H9 (cell line): ENCODE measurements around the gene LRRC55. TPM values are rescaled to one million over a fixed set of nuclear protein-coding genes. Genes with fewer than 3 reads are reported as not detected.

Experiments
- DNase-seq: peaks from one replicate; pipeline ENCODE4 v3.0.0-alpha.2; 2017
- H2AFZ ChIP-seq: one replicate; pipeline ENCODE4 v1.6.1; 2013; ENCODE audit warnings: mild to moderate bottlenecking, low read length, control low read depth, moderate library complexity
- H2AK5ac ChIP-seq: 2 replicates; pipeline ENCODE4 v1.6.1; 2013; ENCODE audit warnings: low read length, control low read depth, mixed read lengths; ENCODE audit not compliant: insufficient read length
- H2BK120ac ChIP-seq: one replicate; pipeline ENCODE4 v1.6.1; 2013; ENCODE audit warnings: low read depth, mild to moderate bottlenecking, low read length, control low read depth, inconsistent platforms; ENCODE audit not compliant: poor library complexity, severe bottlenecking
- H2BK12ac ChIP-seq: 2 replicates; pipeline ENCODE4 v1.6.1; 2013; ENCODE audit warnings: low read length, control low read depth, mixed read lengths, low read depth; ENCODE audit not compliant: insufficient read length
- H2BK15ac ChIP-seq: 2 replicates; pipeline ENCODE4 v1.6.1; 2013; ENCODE audit warnings: low read depth, low read length, control low read depth
- H2BK20ac ChIP-seq: one replicate; pipeline ENCODE4 v1.6.1; 2013; ENCODE audit warnings: low read depth, mild to moderate bottlenecking, low read length, control low read depth, inconsistent platforms; ENCODE audit not compliant: poor library complexity, severe bottlenecking
- H2BK5ac ChIP-seq: 2 replicates; pipeline ENCODE4 v1.6.1; 2013; ENCODE audit warnings: low read length, control low read depth, mixed read lengths; ENCODE audit not compliant: insufficient read length
- H3K14ac ChIP-seq: 2 replicates; pipeline ENCODE4 v1.6.1; 2013; ENCODE audit warnings: low read length, control low read depth; ENCODE audit not compliant: insufficient read depth
- H3K18ac ChIP-seq: 2 replicates; pipeline ENCODE4 v1.6.1; 2013; ENCODE audit warnings: low read depth, mild to moderate bottlenecking, mixed read lengths, low read length, control low read depth; ENCODE audit not compliant: insufficient read length
- H3K23ac ChIP-seq: 2 replicates; pipeline ENCODE4 v1.6.1; 2013; ENCODE audit warnings: low read length, control low read depth, mixed read lengths, low read depth; ENCODE audit not compliant: insufficient read length
- H3K23me2 ChIP-seq: 2 replicates; pipeline ENCODE4 v1.6.1; 2013; ENCODE audit warnings: low read depth, mild to moderate bottlenecking, mixed read lengths, low read length, control low read depth; ENCODE audit not compliant: insufficient read length, poor library complexity, severe bottlenecking
- H3K27ac ChIP-seq: 2 replicates; pipeline ENCODE4 v1.5.1; 2013; ENCODE audit warnings: low read length, control low read depth, mixed read lengths, low read depth; ENCODE audit not compliant: insufficient read length
- H3K27me3 ChIP-seq: 2 replicates; pipeline ENCODE4 v1.6.1; 2013; ENCODE audit warnings: low read length, control low read depth, inconsistent platforms; ENCODE audit not compliant: insufficient read depth
- H3K4ac ChIP-seq: 2 replicates; pipeline ENCODE4 v1.6.1; 2013; ENCODE audit warnings: low read depth, mild to moderate bottlenecking, control low read depth, inconsistent platforms, low read length, moderate library complexity
- H3K4me1 ChIP-seq: 2 replicates; pipeline ENCODE4 v1.6.1; 2013; ENCODE audit warnings: low read length, control low read depth, inconsistent platforms; ENCODE audit not compliant: insufficient read depth
- H3K4me2 ChIP-seq: 2 replicates; pipeline ENCODE4 v1.6.1; 2013; ENCODE audit warnings: low read length, control low read depth, mixed read lengths; ENCODE audit not compliant: insufficient read length, insufficient read depth
- H3K56ac ChIP-seq: 2 replicates; pipeline ENCODE4 v1.6.1; 2013; ENCODE audit warnings: low read depth, mild to moderate bottlenecking, mixed read lengths, low read length, control low read depth; ENCODE audit not compliant: insufficient read length
- H3K79me1 ChIP-seq: 2 replicates; pipeline ENCODE4 v1.6.1; 2013; ENCODE audit warnings: low read depth, mild to moderate bottlenecking, moderate library complexity, low read length, control low read depth, inconsistent platforms; ENCODE audit not compliant: insufficient read depth, poor library complexity, severe bottlenecking
- H3K79me2 ChIP-seq: 2 replicates; pipeline ENCODE4 v1.6.1; 2013; ENCODE audit warnings: low read length, control low read depth, inconsistent platforms; ENCODE audit not compliant: insufficient read depth
- H3K9ac ChIP-seq: 2 replicates; pipeline ENCODE4 v1.6.1; 2013; ENCODE audit warnings: low read length, control low read depth, mixed read lengths; ENCODE audit not compliant: insufficient read length; ENCODE audit errors: extremely low read depth
- H3K9me3 ChIP-seq: one replicate; pipeline ENCODE4 v1.6.1; 2013; ENCODE audit warnings: low read depth, low read length, inconsistent platforms; ENCODE audit not compliant: control insufficient read depth
- H3T11ph ChIP-seq: one replicate; pipeline ENCODE4 v1.6.1; 2013; ENCODE audit warnings: mild to moderate bottlenecking, low read length, control low read depth, inconsistent platforms
- H4K20me1 ChIP-seq: one replicate; pipeline ENCODE4 v1.6.1; 2013; ENCODE audit not compliant: control insufficient read depth, insufficient read length, insufficient read depth
- H4K5ac ChIP-seq: 2 replicates; pipeline ENCODE4 v1.6.1; 2013; ENCODE audit warnings: low read depth, mild to moderate bottlenecking, mixed read lengths, low read length, control low read depth; ENCODE audit not compliant: insufficient read length
- H4K8ac ChIP-seq: replicated peaks from 2 replicates; pipeline ENCODE4 v1.6.1; 2013; ENCODE audit warnings: low read length, control low read depth, mixed read lengths, low read depth; ENCODE audit not compliant: insufficient read length
- H4K91ac ChIP-seq: 2 replicates; pipeline ENCODE4 v1.6.1; 2013; ENCODE audit warnings: low read depth, mild to moderate bottlenecking, moderate library complexity, mixed read lengths, low read length, control low read depth; ENCODE audit not compliant: insufficient read length
- H3K27ac Mint-ChIP-seq, 3 experiments: 2 replicates in 2 of 3; 3 replicates in 1 of 3; pipeline ENCODE4 v1.8.0; 2020 to 2021; ENCODE audit warnings: mixed read lengths in 3 of 3, mild to moderate bottlenecking in 1 of 3, moderate library complexity in 1 of 3
- H3K27me3 Mint-ChIP-seq: 2 replicates; pipeline ENCODE4 v1.8.0; 2021; ENCODE audit warnings: low read depth, mild to moderate bottlenecking, moderate library complexity, mixed read lengths
- H3K36me3 Mint-ChIP-seq, 3 experiments: 2 replicates in 2 of 3; 3 replicates in 1 of 3; pipeline ENCODE4 v1.8.0; 2020 to 2021; ENCODE audit warnings: low read depth in 3 of 3, mixed read lengths in 3 of 3; ENCODE audit not compliant: insufficient read depth in 1 of 3
- H3K4me1 Mint-ChIP-seq, 2 experiments: 2 replicates each; pipeline ENCODE4 v1.8.0; 2020; ENCODE audit warnings: mixed read lengths in 2 of 2
- H3K4me3 Mint-ChIP-seq, 2 experiments: 2 replicates in 1 of 2; 3 replicates in 1 of 2; pipeline ENCODE4 v1.8.0; 2020 to 2021; ENCODE audit warnings: mild to moderate bottlenecking in 2 of 2, mixed read lengths in 2 of 2, moderate library complexity in 1 of 2
- H3K9me3 Mint-ChIP-seq, 2 experiments: 2 replicates in 1 of 2; 3 replicates in 1 of 2; pipeline ENCODE4 v1.8.0; 2020; ENCODE audit warnings: mild to moderate bottlenecking in 2 of 2, mixed read lengths in 2 of 2, moderate library complexity in 1 of 2
- CTCF ChIP-seq: fragments of 200-600 bp; sonication (generic); conservative IDR thresholded peaks from 3 replicates; pipeline ENCODE4 v1.8.0; 2021; ENCODE audit warnings: antibody characterized with exemption, mild to moderate bottlenecking
- WGBS: extraction: QIAGEN DNeasy Blood & Tissue Kit; methylation state at CpG from one replicate; pipeline ENCODE4 v1.1.7; 2013; ENCODE audit warnings: missing lambda C conversion rate, low lambda C conversion rate, mixed read lengths; ENCODE audit not compliant: insufficient read length; ENCODE audit errors: extremely low coverage; 5-methylcytosine and 5-hydroxymethylcytosine counted together
- total RNA-seq: library from RNA; stranded (reverse); gene quantifications from 2 replicates; pipeline ENCODE4 v1.2.1, GENCODE V29; 2021

The LRRC55 gene
- total RNA-seq, 1 experiment from 2014 or later, result 1.0 TPM

DNA sequence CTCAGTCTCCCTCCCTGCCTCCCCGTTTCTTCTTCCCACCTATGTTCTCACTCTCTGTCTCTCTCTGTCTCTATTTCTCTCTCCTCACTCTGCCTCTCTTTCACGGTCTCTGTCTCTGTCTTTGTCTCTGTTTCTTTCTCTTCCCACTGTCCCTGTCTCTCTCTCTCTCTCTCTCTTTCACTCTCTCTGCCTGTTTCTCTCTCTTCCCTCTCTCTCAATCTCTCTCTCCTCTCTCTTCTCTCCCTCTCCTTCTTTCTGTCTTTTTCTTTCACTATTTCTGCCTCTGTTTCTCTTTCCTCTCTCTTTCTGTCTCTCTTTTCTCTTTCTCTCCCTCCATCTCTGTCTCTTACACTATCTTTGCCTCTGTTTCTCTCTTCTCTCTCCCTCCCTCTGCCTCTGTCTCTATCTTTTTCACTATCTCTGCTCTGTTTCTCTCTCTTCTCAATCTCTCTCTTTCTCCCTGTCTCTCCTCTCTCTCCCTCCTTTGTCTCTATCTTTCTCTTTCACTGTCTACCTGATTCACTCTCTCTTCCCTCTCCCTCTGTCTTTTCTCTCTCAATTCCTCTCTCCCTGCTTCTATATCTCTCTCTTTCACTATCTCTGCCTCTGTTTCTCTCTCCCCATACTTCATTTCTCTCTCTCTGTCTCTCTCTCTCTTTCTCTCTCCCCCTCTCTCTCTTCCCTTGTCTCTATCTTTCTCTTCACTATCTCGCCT lies 49.9 kb downstream of the LRRC55 start:
- no peaks in the 10 kb centered on the region; the same call in 1 of the 2 replicates for H3K4me1 ChIP-seq
- Mint-ChIP-seq H3K36me3 (no peaks in the 10 kb centered on the region), H3K27ac (no peak overlapping the region), H3K27me3 (peaks cover 27% of the 10 kb centered on the region), H3K9me3 (no peaks in the 10 kb centered on the region; a peak in 1 of 5 replicates), H3K4me3 (no peak overlapping the region), H3K4me1 (peaks cover 18 to 35% of the 10 kb centered on the region in 2 experiments)
- H3K27me3 ChIP-seq, result no peaks in the 10 kb centered on the region
- H4K91ac ChIP-seq, result no peak overlapping the region
- no peak overlapping the region for H4K8ac ChIP-seq
- H2BK5ac ChIP-seq, result no peak overlapping the region
- H3K79me1 ChIP-seq, result no peaks in the 10 kb centered on the region
- H2BK12ac ChIP-seq, result no peak overlapping the region
- no peak for TF ChIP-seq CTCF
- no peak overlapping the region for H4K5ac ChIP-seq
- no peak overlapping the region for H3K27ac ChIP-seq
- H2BK20ac ChIP-seq, result no peak overlapping the region
- no peak overlapping the region for H3K4ac ChIP-seq
- no peak overlapping the region for H3K4me2 ChIP-seq
- H2BK120ac ChIP-seq, result no peak overlapping the region
- no peak overlapping the region for H3K14ac ChIP-seq
- H2BK15ac ChIP-seq, result no peak overlapping the region
- no peak for DNase-seq
- no peak overlapping the region for H3K9ac ChIP-seq
- H3K23ac ChIP-seq, result no peak overlapping the region
- H3K18ac ChIP-seq, result no peak overlapping the region
- no peaks in the 10 kb centered on the region for H3K79me2 ChIP-seq
- H2AFZ ChIP-seq, result no peak overlapping the region
- WGBS, result no CpG with 5 or more reads among the region's 3 CpGs
- no peak overlapping the region for H3T11ph ChIP-seq
- no peaks in the 10 kb centered on the region for H4K20me1 ChIP-seq
- no peak overlapping the region for H3K56ac ChIP-seq
- H3K23me2 ChIP-seq, result no peaks in the 10 kb centered on the region
- H3K9me3 ChIP-seq, result no peaks in the 10 kb centered on the region
- no peak overlapping the region for H2AK5ac ChIP-seq
